Measurements from ENCODE around the gene ABHD12. TPM values are rescaled to one million over a fixed set of nuclear protein-coding genes. Genes with fewer than 3 reads are reported as not detected.

ABHD12 gene
- polyA plus RNA-seq, 6 donors from 2014 or later: 15.7 to 23.1 (median 20.3) TPM

GRCh38 chr20:25280574-25281535, 109.8 kb downstream of the ABHD12 start:
- no peaks in the 10 kb centered on the region for H3K27me3 Mint-ChIP-seq
- DNase-seq (no peak), ATAC-seq (ENCODE audit: low read depth in 2 of 2) (no peak)
- no peaks in the 10 kb centered on the region for H3K9me3 Mint-ChIP-seq
- H3K4me1 Mint-ChIP-seq: peaks cover 22 to 38% (median 34%) of the 10 kb centered on the region in 3 donors
- H3K36me3 Mint-ChIP-seq: peaks cover 14 to 26% of the 10 kb centered on the region in 2 donors
- H3K4me3 Mint-ChIP-seq: peak overlapping the region in 4 of 8 donors; percentile 5 to 58 (median 30)
- peak overlapping the region in 3 of 6 donors; percentile 32 to 56 (median 38) for H3K27ac Mint-ChIP-seq

- Mint-ChIP-seq H3K27ac (peak overlapping the region in 2 of 6 donors; percentile 38 to 72), H3K27me3 (no peaks in the 10 kb centered on the region), H3K4me3 (peak overlapping the region in 2 of 8 donors; percentile 30 to 51), H3K4me1 (peaks cover 22 to 38% (median 34%) of the 10 kb centered on the region in 3 donors), H3K36me3 (peaks cover 11 to 26% of the 10 kb centered on the region in 2 donors), H3K9me3 (no peaks in the 10 kb centered on the region)
- peak; percentile 37 to 49 for ATAC-seq (ENCODE audit: low read depth in 2 of 2)
- peak; percentile 40 for DNase-seq
These were observed 110.5 kb downstream of the ABHD12 start for GRCh38 chr20:25280051-25280573.

GRCh38 chr20:25279403-25279802, 111.2 kb downstream of the ABHD12 start:
- Mint-ChIP-seq H3K36me3 (peaks cover 11 to 26% of the 10 kb centered on the region in 2 donors), H3K4me3 (peak overlapping the region in 1 of 8 donors; percentile 16), H3K27me3 (no peaks in the 10 kb centered on the region)

GRCh38 chr20:25278636-25279361, 111.8 kb downstream of the ABHD12 start:
- Mint-ChIP-seq H3K27ac (peak overlapping the region in 1 of 6 donors; percentile 32), H3K4me3 (no peak overlapping the region), H3K27me3 (no peaks in the 10 kb centered on the region), H3K9me3 (no peaks in the 10 kb centered on the region), H3K36me3 (peaks cover 11 to 22% of the 10 kb centered on the region in 2 donors), H3K4me1 (peaks cover 20 to 36% (median 34%) of the 10 kb centered on the region in 3 donors)
- DNase-seq (no peak), ATAC-seq (ENCODE audit: low read depth in 2 of 2) (no peak)

More at GRCh38 chr20:25279403-25279802, 111.2 kb downstream of the ABHD12 start:
- DNase-seq (no peak), ATAC-seq (ENCODE audit: low read depth in 2 of 2) (no peak)
- H3K9me3 Mint-ChIP-seq: no peaks in the 10 kb centered on the region
- peak overlapping the region in 2 of 6 donors; percentile 27 to 50 for H3K27ac Mint-ChIP-seq
- H3K4me1 Mint-ChIP-seq: peaks cover 22 to 38% (median 34%) of the 10 kb centered on the region in 3 donors

GRCh38 chr20:25277941-25278521, 112.6 kb downstream of the ABHD12 start:
- H3K9me3 Mint-ChIP-seq: no peaks in the 10 kb centered on the region
- H3K27me3 Mint-ChIP-seq: no peaks in the 10 kb centered on the region
- H3K27ac Mint-ChIP-seq: no peak overlapping the region
- H3K36me3 Mint-ChIP-seq: peaks cover 10 to 21% of the 10 kb centered on the region in 2 donors
- DNase-seq (no peak), ATAC-seq (ENCODE audit: low read depth in 2 of 2) (no peak)
- H3K4me1 Mint-ChIP-seq: peaks cover 18 to 36% (median 34%) of the 10 kb centered on the region in 3 donors
- H3K4me3 Mint-ChIP-seq: no peak overlapping the region

- peaks cover 11 to 29% (median 27%) of the 10 kb centered on the region in 3 donors for H3K4me1 Mint-ChIP-seq
These were observed 113.4 kb downstream of the ABHD12 start for GRCh38 chr20:25277051-25277801.

GRCh38 chr20:25276533-25277050, 114.0 kb downstream of the ABHD12 start:
- no peak for DNase-seq

More at GRCh38 chr20:25277051-25277801, 113.4 kb downstream of the ABHD12 start:
- Mint-ChIP-seq H3K9me3 (no peaks in the 10 kb centered on the region), H3K27ac (no peak overlapping the region), H3K4me3 (no peak overlapping the region), H3K36me3 (peaks cover 16 to 22% of the 10 kb centered on the region in 2 donors), H3K27me3 (no peaks in the 10 kb centered on the region)
- DNase-seq (no peak), ATAC-seq (ENCODE audit: low read depth in 2 of 2) (no peak)

GRCh38 chr20:25275813-25276532, 114.7 kb downstream of the ABHD12 start:
- Mint-ChIP-seq H3K27me3 (no peaks in the 10 kb centered on the region), H3K36me3 (peaks cover 19 to 22% of the 10 kb centered on the region in 2 donors), H3K27ac (peak overlapping the region in 1 of 6 donors; percentile 30), H3K4me3 (no peak overlapping the region), H3K4me1 (peaks cover 10 to 16% (median 16%) of the 10 kb centered on the region in 3 donors), H3K9me3 (no peaks in the 10 kb centered on the region)
- ATAC-seq (ENCODE audit: low read depth in 2 of 2): no peak
- DNase-seq: no peak

More at GRCh38 chr20:25276533-25277050, 114.0 kb downstream of the ABHD12 start:
- no peak overlapping the region for H3K4me3 Mint-ChIP-seq
- ATAC-seq (ENCODE audit: low read depth in 2 of 2): no peak
- H3K36me3 Mint-ChIP-seq: peaks cover 19 to 22% of the 10 kb centered on the region in 2 donors
- H3K9me3 Mint-ChIP-seq: no peaks in the 10 kb centered on the region
- H3K4me1 Mint-ChIP-seq: peaks cover 10 to 22% (median 20%) of the 10 kb centered on the region in 3 donors
- no peaks in the 10 kb centered on the region for H3K27me3 Mint-ChIP-seq
- no peak overlapping the region for H3K27ac Mint-ChIP-seq

GRCh38 chr20:25274891-25275812, 115.5 kb downstream of the ABHD12 start:
- peaks cover 6 to 8% (median 8%) of the 10 kb centered on the region in 3 donors for H3K4me1 Mint-ChIP-seq
- no peak for ATAC-seq (ENCODE audit: low read depth in 2 of 2)
- H3K4me3 Mint-ChIP-seq: no peak overlapping the region
- peak overlapping the region in 2 of 6 donors; percentile 26 to 69 for H3K27ac Mint-ChIP-seq
- peaks cover 19 to 22% of the 10 kb centered on the region in 2 donors for H3K36me3 Mint-ChIP-seq
- H3K9me3 Mint-ChIP-seq: no peaks in the 10 kb centered on the region
- H3K27me3 Mint-ChIP-seq: no peaks in the 10 kb centered on the region
- no peak for DNase-seq

- Mint-ChIP-seq H3K4me3 (no peak overlapping the region), H3K9me3 (no peaks in the 10 kb centered on the region), H3K36me3 (peaks cover 19 to 29% of the 10 kb centered on the region in 2 donors), H3K27me3 (no peaks in the 10 kb centered on the region), H3K4me1 (peaks cover 0 to 1% (median under 1%) of the 10 kb centered on the region in 3 donors), H3K27ac (no peak overlapping the region)
- no peak for DNase-seq
- ATAC-seq (ENCODE audit: low read depth in 2 of 2): no peak
These were observed 116.2 kb downstream of the ABHD12 start for GRCh38 chr20:25274481-25274880.

Data from naive B cell (primary cell).